AG09319 (cell line): ENCODE results near the gene TTC4.
A peak's percentile ranks its signal among the peaks of the same experiment; 100 is the strongest.

Experiments used
- DNase-seq: peaks from one replicate; pipeline ENCODE4 v3.0.0-alpha.2; 2010; ENCODE audit warnings: low read depth; ENCODE audit errors: extremely low read depth
- CTCF ChIP-seq: IDR thresholded peaks from 2 replicates; pipeline ENCODE4 v1.5.1; 2011; ENCODE audit warnings: low read depth, mild to moderate bottlenecking, inconsistent platforms, low read length, moderate library complexity

The TTC4 gene

GRCh38 chr1:54757833-54758232 lies 42.2 kb downstream of the TTC4 start:
- TF ChIP-seq CTCF: no peak
- no peak for DNase-seq

GRCh38 chr1:54758678-54759348 lies 43.2 kb downstream of the TTC4 start:
- no peak for TF ChIP-seq CTCF
- no peak for DNase-seq

GRCh38 chr1:54763816-54764132 lies 48.1 kb downstream of the TTC4 start:
- no peak for TF ChIP-seq CTCF
- DNase-seq: no peak

- TF ChIP-seq CTCF: no peak
- peak; percentile 99 for DNase-seq
These were observed 48.7 kb downstream of the TTC4 start, which contains the start of gene PARS2 for GRCh38 chr1:54764133-54764921. PARS2 (minus strand) TSS chr1:54764523; CDS start chr1:54759161, 5,362 bp downstream.

- no peak for TF ChIP-seq CTCF
- no peak for DNase-seq
These were observed 49.4 kb downstream of the TTC4 start for GRCh38 chr1:54764922-54765561.

GRCh38 chr1:54766726-54767125 lies 51.1 kb downstream of the TTC4 start:
- TF ChIP-seq CTCF: no peak
- no peak for DNase-seq

GRCh38 chr1:54767526-54767925 lies 51.9 kb downstream of the TTC4 start:
- TF ChIP-seq CTCF: no peak
- DNase-seq: no peak
